Ishikawa (cell line): ENCODE results near the gene CAT.

Experiments
- CEBPB ChIP-seq: IDR thresholded peaks from 2 replicates; pipeline ENCODE4 v1.6.1; 2012
- CREB1 ChIP-seq: IDR thresholded peaks from 2 replicates; pipeline ENCODE4 v1.6.1; 2012; ENCODE audit warnings: low read depth
- EGR1 ChIP-seq: IDR thresholded peaks from 2 replicates; pipeline ENCODE4 v1.6.1; 2012
- EP300 ChIP-seq: IDR thresholded peaks from 2 replicates; pipeline ENCODE4 v1.6.1; 2012; ENCODE audit warnings: borderline replicate concordance
- FOXM1 ChIP-seq: IDR thresholded peaks from 2 replicates; pipeline ENCODE4 v1.6.1; 2012; ENCODE audit warnings: low read depth, borderline replicate concordance
- MAX ChIP-seq: IDR thresholded peaks from 2 replicates; pipeline ENCODE4 v1.6.1; 2012
- NFIC ChIP-seq: IDR thresholded peaks from 2 replicates; pipeline ENCODE4 v1.6.1; 2012
- RAD21 ChIP-seq: IDR thresholded peaks from 2 replicates; pipeline ENCODE4 v1.6.1; 2012; ENCODE audit warnings: low read depth
- REST ChIP-seq: IDR thresholded peaks from 2 replicates; pipeline ENCODE4 v1.6.1; 2012; ENCODE audit warnings: low read depth, mild to moderate bottlenecking
- TAF1 ChIP-seq: IDR thresholded peaks from 2 replicates; pipeline ENCODE4 v1.6.1; 2012; ENCODE audit warnings: low read depth, mild to moderate bottlenecking
- TCF12 ChIP-seq: IDR thresholded peaks from 2 replicates; pipeline ENCODE4 v1.6.1; 2012; ENCODE audit warnings: low read depth
- TEAD4 ChIP-seq: IDR thresholded peaks from 2 replicates; pipeline ENCODE4 v1.6.1; 2012
- USF1 ChIP-seq: IDR thresholded peaks from 2 replicates; pipeline ENCODE4 v1.6.1; 2012
- YY1 ChIP-seq: IDR thresholded peaks from 2 replicates; pipeline ENCODE4 v1.6.1; 2012; ENCODE audit warnings: low read depth
- ZBTB7A ChIP-seq: IDR thresholded peaks from 2 replicates; pipeline ENCODE4 v1.6.1; 2012; ENCODE audit warnings: low read depth

Gene CAT

GRCh38 chr11:34495239-34495723 is 56.5 kb downstream of the CAT start:
- TF ChIP-seq EP300 (no peak), NFIC (no peak), USF1 (no peak), ZBTB7A (no peak), TEAD4 (no peak), TCF12 (no peak), RAD21 (no peak), EGR1 (no peak), CREB1 (no peak), CEBPB (no peak), REST (no peak), FOXM1 (no peak), MAX (no peak), TAF1 (no peak), YY1 (no peak)

- TF ChIP-seq USF1 (no peak), EP300 (peak; percentile 71), TCF12 (peak; percentile 74), EGR1 (no peak), TEAD4 (peak; percentile 13; the same call in 1 of the 2 replicates), FOXM1 (0 out of 2 replicates have a peak, but pooled peaks have one; percentile 33), NFIC (peak; percentile 90), ZBTB7A (peak; percentile 29)
Measured at GRCh38 chr11:34495724-34496377, 57.1 kb downstream of the CAT start.

- no peak for TF ChIP-seq FOXM1
- TF ChIP-seq USF1 = no peak
- no peak for TF ChIP-seq YY1
- TF ChIP-seq MAX = no peak
- no peak for TF ChIP-seq EGR1
Measured at GRCh38 chr11:34499719-34500500, 61.2 kb downstream of the CAT start.

GRCh38 chr11:34501500-34501899 is 62.8 kb downstream of the CAT start:
- peak; percentile 69 for TF ChIP-seq NFIC
- TF ChIP-seq EP300 = peak; percentile 81
- no peak for TF ChIP-seq TAF1
- TF ChIP-seq RAD21 = peak; percentile 6; the same call in 1 of the 2 replicates
- TF ChIP-seq EGR1 = no peak
- peak; percentile 54; the same call in 1 of the 2 replicates for TF ChIP-seq TEAD4
- peak; percentile 75 for TF ChIP-seq TCF12
- peak; percentile 97 for TF ChIP-seq CEBPB
- peak; percentile 27 for TF ChIP-seq MAX

- TF ChIP-seq MAX (peak; percentile 18; the same call in 1 of the 2 replicates), NFIC (no peak), USF1 (peak; percentile 86)
Measured at GRCh38 chr11:34501949-34502348, 63.2 kb downstream of the CAT start.

GRCh38 chr11:34502949-34503348 is 64.2 kb downstream of the CAT start:
- TF ChIP-seq CREB1 (no peak), ZBTB7A (no peak), EGR1 (no peak), NFIC (no peak), REST (no peak), EP300 (no peak), TEAD4 (no peak), CEBPB (no peak), YY1 (no peak), USF1 (no peak), RAD21 (no peak), TAF1 (no peak), MAX (no peak), TCF12 (no peak), FOXM1 (no peak)
